ENCODE data around the gene FAM222B. TPM values are rescaled to one million over a fixed set of nuclear protein-coding genes. Genes with fewer than 3 reads are reported as not detected.

The FAM222B gene
- total and polyA plus RNA-seq, 2 donors (not counting 1 experiment from before 2014, with no cell fraction given), result 10.8 to 23.1 TPM

DNA sequence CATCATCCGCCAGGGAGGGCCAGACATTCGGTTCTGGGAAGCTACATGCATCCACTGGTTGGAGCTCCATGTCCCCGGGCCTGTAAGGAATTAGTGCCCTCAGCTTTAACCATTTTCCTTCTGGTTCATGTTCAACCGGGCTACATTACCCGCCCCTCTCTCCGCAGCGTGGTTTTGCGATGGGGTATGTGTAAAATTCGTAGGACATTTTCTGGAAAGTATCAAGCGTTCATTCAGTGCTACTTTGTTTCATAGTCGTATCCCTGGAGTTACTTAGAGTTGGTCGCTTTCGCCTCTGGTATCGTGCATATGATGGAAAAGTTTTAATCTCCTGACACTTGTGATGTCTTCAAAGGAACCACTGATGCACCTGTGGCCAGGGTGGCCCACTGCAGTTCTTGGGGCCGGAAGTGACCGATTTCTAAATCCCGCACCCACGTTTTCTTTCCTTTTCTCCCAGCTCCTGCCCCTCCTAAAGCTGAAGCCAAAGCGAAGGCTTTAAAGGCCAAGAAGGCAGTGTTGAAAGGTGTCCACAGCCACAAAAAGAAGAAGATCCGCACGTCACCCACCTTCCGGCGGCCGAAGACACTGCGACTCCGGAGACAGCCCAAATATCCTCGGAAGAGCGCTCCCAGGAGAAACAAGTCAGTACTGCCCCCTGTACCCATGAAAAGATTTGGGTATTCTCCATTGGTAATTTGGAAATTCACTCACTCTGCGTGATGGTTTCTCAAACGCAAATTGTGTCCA, 122.2 kb downstream of the FAM222B start:
- 2% methylated on average over 19 of the region's 30 CpGs for WGBS (ENCODE audit: insufficient coverage)

More for the DNA sequence above, 122.2 kb downstream of the FAM222B start:
- TF ChIP-seq, protein P1, sequence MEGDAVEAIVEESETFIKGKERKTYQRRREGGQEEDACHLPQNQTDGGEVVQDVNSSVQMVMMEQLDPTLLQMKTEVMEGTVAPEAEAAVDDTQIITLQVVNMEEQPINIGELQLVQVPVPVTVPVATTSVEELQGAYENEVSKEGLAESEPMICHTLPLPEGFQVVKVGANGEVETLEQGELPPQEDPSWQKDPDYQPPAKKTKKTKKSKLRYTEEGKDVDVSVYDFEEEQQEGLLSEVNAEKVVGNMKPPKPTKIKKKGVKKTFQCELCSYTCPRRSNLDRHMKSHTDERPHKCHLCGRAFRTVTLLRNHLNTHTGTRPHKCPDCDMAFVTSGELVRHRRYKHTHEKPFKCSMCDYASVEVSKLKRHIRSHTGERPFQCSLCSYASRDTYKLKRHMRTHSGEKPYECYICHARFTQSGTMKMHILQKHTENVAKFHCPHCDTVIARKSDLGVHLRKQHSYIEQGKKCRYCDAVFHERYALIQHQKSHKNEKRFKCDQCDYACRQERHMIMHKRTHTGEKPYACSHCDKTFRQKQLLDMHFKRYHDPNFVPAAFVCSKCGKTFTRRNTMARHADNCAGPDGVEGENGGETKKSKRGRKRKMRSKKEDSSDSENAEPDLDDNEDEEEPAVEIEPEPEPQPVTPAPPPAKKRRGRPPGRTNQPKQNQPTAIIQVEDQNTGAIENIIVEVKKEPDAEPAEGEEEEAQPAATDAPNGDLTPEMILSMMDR (IDR thresholded peaks at IDR 0.05), result no peak
- TF ChIP-seq EZH2 (IDR thresholded peaks at IDR 0.05; ENCODE audit: borderline replicate concordance, insufficient read depth, low read depth, low read length, poor library complexity, severe bottlenecking), result no peak
- H3K9me3 Mint-ChIP-seq (ENCODE audit: insufficient read depth), result no peaks in the 10 kb centered on the region
- no peaks in the 10 kb centered on the region for H3K27me3 Mint-ChIP-seq
- H3K4me2 ChIP-seq (replicated peaks; ENCODE audit: low read depth, low read length, poor library complexity, severe bottlenecking), result peak overlapping the region; percentile 83
- peaks cover 53 to 73% of the 10 kb centered on the region in 2 donors for H3K4me1 ChIP-seq (ENCODE audit: control insufficient read depth in 2 of 2, insufficient read depth in 2 of 2, low read length in 2 of 2)
- peaks cover 51% of the 10 kb centered on the region for H4K20me1 ChIP-seq (ENCODE audit: control insufficient read depth, insufficient read depth, low read length, poor library complexity, severe bottlenecking)
- peak overlapping the region; percentile 77 to 81 for H3K27ac ChIP-seq (ENCODE audit: low read length in 2 of 2)
- H3K9me3 ChIP-seq (ENCODE audit: control extremely low read depth in 1 of 3, control insufficient read depth in 2 of 3, insufficient read depth in 1 of 3, low read length in 2 of 3), result no peaks in the 10 kb centered on the region
- intact Hi-C loops (cut with micrococcal nuclease), result no loop called here
- peaks cover 0 to 8% (median 2%) of the 10 kb centered on the region in 4 experiments for H3K27me3 ChIP-seq (replicated peaks in 1 of 4; ENCODE audit: control extremely low read depth in 1 of 4, control insufficient read depth in 3 of 4, insufficient read depth in 4 of 4, low read length in 3 of 4)
- H3K4me3 Mint-ChIP-seq, result peak overlapping the region; percentile 99
- H3K9ac ChIP-seq (ENCODE audit: low read length), result peak overlapping the region; percentile 86
- peaks cover 0 to 39% of the 10 kb centered on the region in 2 experiments for H3K36me3 ChIP-seq (replicated peaks in 1 of 2; ENCODE audit: control extremely low read depth in 1 of 2, control insufficient read depth in 1 of 2, extremely low read depth in 1 of 2, insufficient read depth in 2 of 2, low read length in 1 of 2)
- ChIA-PET CTCF (interaction anchor here (0.8 to 15.9 kb wide), 14 partner anchors 9 to 233 kb away, joined by 3 to 1020 read pairs (median 5); partner anchors contain the start of genes FAM222B, PHF12, PROCA1 and TRAF4), POLR2A (interaction anchor here (0.9 to 2.5 kb wide), 12 partner anchors 8 to 231 kb away, joined by 3 to 38 read pairs (median 9); partner anchors contain the start of genes BLTP2, FAM222B, NEK8 and PHF12)
- H3K27ac Mint-ChIP-seq, result peak overlapping the region; percentile 97
- H2AFZ ChIP-seq (ENCODE audit: insufficient read depth, low read depth, low read length, poor library complexity, severe bottlenecking), result peak overlapping the region; percentile 77
- no peak for ATAC-seq (ENCODE audit: low read depth)
- DNase-seq, result no peak
- peak overlapping the region; percentile 64 to 98 (median 97) for H3K4me3 ChIP-seq (ENCODE audit: control extremely low read depth in 1 of 5, extremely low read depth in 1 of 5, insufficient read depth in 1 of 5, low read depth in 2 of 5, low read length in 4 of 5)
- H3K79me2 ChIP-seq (ENCODE audit: control insufficient read depth, insufficient read depth, low read length), result peaks cover 27% of the 10 kb centered on the region
- peaks cover 66% of the 10 kb centered on the region for H3K4me1 Mint-ChIP-seq
